Measurements from ENCODE around the gene GLI3. TPM values are rescaled to one million over a fixed set of nuclear protein-coding genes. Genes with fewer than 3 reads are reported as not detected.

The GLI3 gene
- total RNA-seq (2014; rRNA removed; shearing (Covaris generic); ENCODE audit: low replicate concordance): 0.07 TPM in 1 of 2 replicates, not detected in the other

DNA sequence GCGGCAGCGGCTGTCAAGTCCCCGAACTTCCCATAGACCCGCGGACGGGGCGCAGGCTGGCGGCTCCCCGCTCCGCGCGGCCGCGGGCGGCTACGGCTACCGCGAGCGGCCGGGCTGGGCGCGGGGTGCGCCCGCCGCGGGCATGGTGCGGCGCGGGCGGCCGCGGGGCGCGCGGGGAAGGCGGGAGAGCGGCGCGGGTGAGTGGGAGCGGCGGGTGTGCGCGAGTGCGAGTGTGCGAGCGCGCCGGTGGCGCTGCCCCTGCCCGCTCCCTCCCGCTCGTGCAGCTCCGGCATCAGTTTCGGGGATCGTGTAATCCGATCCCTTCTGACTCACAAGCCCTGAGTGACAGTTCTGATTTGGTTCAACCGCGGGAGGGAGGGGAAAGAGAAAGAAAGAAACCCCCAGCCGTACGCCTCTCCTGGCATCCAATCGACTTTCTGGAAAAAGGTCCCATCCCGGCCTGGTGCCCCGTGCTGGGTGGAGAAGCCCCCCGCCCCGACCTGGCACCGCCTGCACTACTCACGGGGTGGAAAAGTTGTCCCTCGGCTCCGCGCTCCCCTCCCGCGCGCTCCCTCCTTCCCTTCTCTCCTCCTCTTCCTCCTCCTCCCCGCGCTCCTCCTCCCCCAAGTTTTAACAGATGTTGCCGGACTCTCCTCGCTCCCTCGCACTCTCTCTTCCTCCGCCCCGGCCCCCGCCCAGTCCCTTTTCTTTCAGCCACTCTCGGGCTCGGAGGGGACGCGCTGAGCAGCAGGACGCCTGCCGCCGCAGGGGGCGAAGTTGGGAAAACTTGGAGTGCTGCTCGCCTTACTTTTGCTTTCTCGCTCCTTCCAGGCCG lies at the start of gene GLI3:
Gene GLI3, minus strand, starts transcription at position 234 of the 835 bp plus-strand sequence. CDS start 13,956 bp downstream, outside the sequence.
- H4K20me1 ChIP-seq (ENCODE audit: insufficient read depth, low read depth, low read length): no peaks in the 10 kb centered on the region
- peak; percentile 83 for DNase-seq
- H3K36me3 ChIP-seq (ENCODE audit: insufficient read depth, low read length): no peaks in the 10 kb centered on the region
- peak within 1 kb of the TSS; percentile 55 for H3K9ac ChIP-seq (ENCODE audit: low read length)
- no peaks in the 10 kb centered on the region for H3K27me3 ChIP-seq (ENCODE audit: low read length)
- no peaks in the 10 kb centered on the region for H3K9me3 ChIP-seq (ENCODE audit: low read length)
- H2AFZ ChIP-seq (ENCODE audit: low read length): peak within 1 kb of the TSS; percentile 54; the same call in 1 of the 2 replicates
- no peaks in the 10 kb centered on the region for H3K9me2 ChIP-seq (replicated peaks; ENCODE audit: insufficient read depth, low read length)
- no peaks in the 10 kb centered on the region for H3K4me1 ChIP-seq (ENCODE audit: low read length)
- H3K27ac ChIP-seq (ENCODE audit: low read length): no peak within 1 kb of the TSS
- peak within 1 kb of the TSS; percentile 63 for H3K4me3 ChIP-seq (ENCODE audit: low read length)
- peak within 1 kb of the TSS; percentile 64 for H3K4me2 ChIP-seq (ENCODE audit: low read depth, low read length, poor library complexity, severe bottlenecking)
- H3K79me2 ChIP-seq (ENCODE audit: low read length): no peaks in the 10 kb centered on the region

DNA sequence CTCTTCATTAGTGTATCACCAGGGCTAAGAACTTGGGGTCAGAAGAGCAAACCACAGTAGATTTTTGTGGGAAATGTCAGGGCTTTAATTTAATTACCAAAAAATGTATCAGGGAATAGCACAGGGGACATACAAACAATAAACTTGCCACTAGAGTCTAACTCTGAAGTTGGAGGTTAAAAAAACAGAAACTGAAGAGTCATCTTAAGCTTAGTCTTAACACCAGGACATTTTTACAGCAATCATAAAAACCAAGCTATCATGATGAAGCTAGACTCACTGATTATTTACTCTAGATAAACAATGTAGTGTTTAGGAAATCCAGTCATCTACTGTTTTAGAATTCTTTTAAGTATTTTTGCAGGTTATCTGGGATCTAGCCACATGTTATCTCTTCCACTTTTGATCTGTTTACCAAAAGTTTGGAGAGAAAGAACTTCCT lies 48.4 kb upstream of the GLI3 start:
- Histone ChIP-seq H3K9me3 (ENCODE audit: low read length) (no peaks in the 10 kb centered on the region), H2AFZ (ENCODE audit: low read length) (no peak overlapping the region), H3K9ac (ENCODE audit: low read length) (no peak overlapping the region), H3K36me3 (ENCODE audit: insufficient read depth, low read length) (no peaks in the 10 kb centered on the region), H3K27me3 (ENCODE audit: low read length) (no peaks in the 10 kb centered on the region), H3K4me3 (ENCODE audit: low read length) (no peak overlapping the region), H3K79me2 (ENCODE audit: low read length) (no peaks in the 10 kb centered on the region), H3K4me2 (ENCODE audit: low read depth, low read length, poor library complexity, severe bottlenecking) (no peak overlapping the region), H3K9me2 (replicated peaks; ENCODE audit: insufficient read depth, low read length) (no peaks in the 10 kb centered on the region), H3K27ac (ENCODE audit: low read length) (no peak overlapping the region), H3K4me1 (ENCODE audit: low read length) (no peaks in the 10 kb centered on the region), H4K20me1 (ENCODE audit: insufficient read depth, low read depth, low read length) (no peaks in the 10 kb centered on the region)
- DNase-seq: no peak

DNA sequence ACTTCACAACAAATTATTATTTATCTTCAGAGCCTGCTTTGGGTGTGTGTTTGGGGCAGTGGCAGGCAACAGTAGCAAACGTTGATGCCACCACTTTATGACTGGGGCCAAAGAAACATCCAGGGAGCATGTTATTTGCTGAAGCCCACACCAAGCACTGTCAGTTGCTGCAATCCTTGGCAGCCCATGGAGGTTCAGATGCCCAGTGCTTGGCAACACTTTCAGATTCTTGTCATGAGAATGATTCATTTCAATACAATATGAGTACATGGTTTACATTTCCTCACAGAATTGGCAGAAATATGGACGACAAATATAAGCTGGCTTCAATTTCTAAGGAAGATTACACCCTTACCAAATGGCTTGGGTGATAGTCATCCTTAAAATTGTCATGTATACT lies 46.5 kb upstream of the GLI3 start:
- no peak overlapping the region for H3K9ac ChIP-seq (ENCODE audit: low read length)
- H3K27me3 ChIP-seq (ENCODE audit: low read length): no peaks in the 10 kb centered on the region
- H3K4me3 ChIP-seq (ENCODE audit: low read length): no peak overlapping the region
- H3K27ac ChIP-seq (ENCODE audit: low read length): no peak overlapping the region
- DNase-seq: no peak
- no peaks in the 10 kb centered on the region for H3K4me1 ChIP-seq (ENCODE audit: low read length)
- no peaks in the 10 kb centered on the region for H3K9me2 ChIP-seq (replicated peaks; ENCODE audit: insufficient read depth, low read length)
- no peaks in the 10 kb centered on the region for H4K20me1 ChIP-seq (ENCODE audit: insufficient read depth, low read depth, low read length)
- H3K36me3 ChIP-seq (ENCODE audit: insufficient read depth, low read length): no peaks in the 10 kb centered on the region
- H3K4me2 ChIP-seq (ENCODE audit: low read depth, low read length, poor library complexity, severe bottlenecking): no peak overlapping the region
- no peaks in the 10 kb centered on the region for H3K9me3 ChIP-seq (ENCODE audit: low read length)
- no peaks in the 10 kb centered on the region for H3K79me2 ChIP-seq (ENCODE audit: low read length)
- H2AFZ ChIP-seq (ENCODE audit: low read length): no peak overlapping the region

DNA sequence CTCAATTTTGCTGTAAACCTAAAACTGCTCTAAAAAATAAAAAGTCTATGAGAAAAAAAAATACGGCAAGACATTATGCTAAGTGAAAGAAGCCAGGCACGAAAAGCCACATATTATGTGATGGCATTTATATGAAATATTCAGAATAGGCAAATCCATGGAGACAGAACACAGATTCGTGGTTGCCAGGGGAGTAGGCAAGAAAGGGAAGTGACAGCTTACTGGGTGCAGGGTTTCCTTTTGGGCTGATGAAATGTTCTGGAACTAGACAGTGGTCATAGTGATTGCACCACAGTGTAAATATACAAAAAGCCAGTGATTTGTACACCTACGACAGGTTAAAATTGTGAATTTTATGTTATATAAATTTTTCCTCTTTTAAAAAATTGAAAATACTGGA lies 41.3 kb upstream of the GLI3 start:
- Histone ChIP-seq H3K27ac (ENCODE audit: low read length) (no peak overlapping the region), H3K9ac (ENCODE audit: low read length) (no peak overlapping the region), H3K27me3 (ENCODE audit: low read length) (no peaks in the 10 kb centered on the region), H3K4me2 (ENCODE audit: low read depth, low read length, poor library complexity, severe bottlenecking) (no peak overlapping the region), H3K4me1 (ENCODE audit: low read length) (no peaks in the 10 kb centered on the region), H3K36me3 (ENCODE audit: insufficient read depth, low read length) (no peaks in the 10 kb centered on the region), H2AFZ (ENCODE audit: low read length) (no peak overlapping the region), H3K4me3 (ENCODE audit: low read length) (no peak overlapping the region), H3K9me3 (ENCODE audit: low read length) (no peaks in the 10 kb centered on the region), H4K20me1 (ENCODE audit: insufficient read depth, low read depth, low read length) (no peaks in the 10 kb centered on the region), H3K9me2 (replicated peaks; ENCODE audit: insufficient read depth, low read length) (no peaks in the 10 kb centered on the region), H3K79me2 (ENCODE audit: low read length) (no peaks in the 10 kb centered on the region)
- DNase-seq: no peak

DNA sequence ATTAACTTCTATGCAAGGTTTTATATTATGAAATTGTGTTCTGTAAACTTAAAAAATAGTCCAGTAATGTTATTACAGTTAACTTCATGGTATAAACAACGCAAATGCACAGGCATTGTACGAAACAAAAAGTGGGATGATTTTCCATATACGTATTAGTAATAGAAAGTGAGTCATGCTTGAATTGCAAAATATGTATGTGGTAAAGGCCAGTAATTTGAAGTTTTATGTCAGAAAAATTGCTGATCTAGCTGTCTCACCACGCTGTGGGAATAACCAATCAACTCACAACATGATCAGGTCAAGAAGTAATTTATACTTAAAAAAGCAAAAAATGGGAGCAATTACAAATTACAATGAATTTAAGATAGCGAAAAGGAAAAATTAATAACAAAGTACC lies 37.0 kb upstream of the GLI3 start:
- Histone ChIP-seq H3K9me3 (ENCODE audit: low read length) (no peaks in the 10 kb centered on the region), H3K36me3 (ENCODE audit: insufficient read depth, low read length) (no peaks in the 10 kb centered on the region), H3K27ac (ENCODE audit: low read length) (no peak overlapping the region), H3K4me1 (ENCODE audit: low read length) (peaks cover 1% of the 10 kb centered on the region; the same call in 1 of the 2 replicates), H4K20me1 (ENCODE audit: insufficient read depth, low read depth, low read length) (no peaks in the 10 kb centered on the region), H3K9me2 (replicated peaks; ENCODE audit: insufficient read depth, low read length) (no peaks in the 10 kb centered on the region), H3K27me3 (ENCODE audit: low read length) (no peaks in the 10 kb centered on the region), H3K4me2 (ENCODE audit: low read depth, low read length, poor library complexity, severe bottlenecking) (no peak overlapping the region), H3K79me2 (ENCODE audit: low read length) (no peaks in the 10 kb centered on the region), H2AFZ (ENCODE audit: low read length) (no peak overlapping the region), H3K4me3 (ENCODE audit: low read length) (no peak overlapping the region), H3K9ac (ENCODE audit: low read length) (no peak overlapping the region)
- no peak for DNase-seq

DNA sequence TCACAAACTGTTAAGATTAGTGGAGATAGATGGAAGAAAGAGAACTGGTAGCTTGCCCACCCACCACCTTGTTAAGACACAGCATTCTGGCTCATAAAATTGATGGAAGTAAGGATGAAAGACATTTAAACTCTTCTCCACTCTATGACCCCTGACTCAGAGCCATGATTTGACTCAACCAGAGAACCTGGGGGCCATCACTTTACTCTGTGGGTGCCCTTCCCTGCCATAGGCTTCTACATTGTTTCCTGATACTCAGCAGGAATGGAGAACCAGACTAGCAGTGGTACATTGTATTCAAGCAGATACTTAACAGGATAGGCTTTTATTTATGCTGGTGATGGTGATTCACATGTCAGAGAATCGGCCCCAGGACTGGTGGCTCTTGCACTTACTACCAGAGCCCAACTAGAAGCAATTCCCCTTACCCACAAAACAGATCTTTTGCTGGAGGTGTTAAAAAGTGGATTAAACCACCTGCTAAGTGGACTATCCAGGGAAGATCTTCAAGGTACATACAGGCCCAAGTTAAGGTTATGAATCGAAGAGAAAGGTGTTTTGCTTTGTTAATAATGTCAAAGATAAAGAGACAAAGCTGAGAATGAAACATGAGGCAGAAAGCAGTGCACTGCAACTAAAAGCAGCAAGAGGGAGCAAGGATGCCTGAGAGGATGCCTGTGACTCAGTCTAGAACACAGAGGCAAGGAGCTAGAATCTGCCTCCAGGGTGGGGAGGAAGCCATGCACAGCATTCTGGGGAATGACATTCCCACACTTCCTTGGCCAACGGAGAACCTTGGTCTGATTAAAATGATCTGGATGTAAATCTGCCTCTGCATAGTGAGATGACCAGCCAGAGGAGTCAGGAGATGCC lies 36.0 kb upstream of the GLI3 start:
- DNase-seq: no peak
- no peak overlapping the region for H3K9ac ChIP-seq (ENCODE audit: low read length)
- H3K79me2 ChIP-seq (ENCODE audit: low read length): no peaks in the 10 kb centered on the region
- H3K9me2 ChIP-seq (replicated peaks; ENCODE audit: insufficient read depth, low read length): no peaks in the 10 kb centered on the region
- no peaks in the 10 kb centered on the region for H3K9me3 ChIP-seq (ENCODE audit: low read length)
- H4K20me1 ChIP-seq (ENCODE audit: insufficient read depth, low read depth, low read length): no peaks in the 10 kb centered on the region
- H2AFZ ChIP-seq (ENCODE audit: low read length): no peak overlapping the region
- H3K27me3 ChIP-seq (ENCODE audit: low read length): no peaks in the 10 kb centered on the region
- no peaks in the 10 kb centered on the region for H3K36me3 ChIP-seq (ENCODE audit: insufficient read depth, low read length)
- no peak overlapping the region for H3K4me2 ChIP-seq (ENCODE audit: low read depth, low read length, poor library complexity, severe bottlenecking)
- H3K4me3 ChIP-seq (ENCODE audit: low read length): no peak overlapping the region
- H3K27ac ChIP-seq (ENCODE audit: low read length): no peak overlapping the region
- H3K4me1 ChIP-seq (ENCODE audit: low read length): peaks cover 3% of the 10 kb centered on the region; the same call in 1 of the 2 replicates

DNA sequence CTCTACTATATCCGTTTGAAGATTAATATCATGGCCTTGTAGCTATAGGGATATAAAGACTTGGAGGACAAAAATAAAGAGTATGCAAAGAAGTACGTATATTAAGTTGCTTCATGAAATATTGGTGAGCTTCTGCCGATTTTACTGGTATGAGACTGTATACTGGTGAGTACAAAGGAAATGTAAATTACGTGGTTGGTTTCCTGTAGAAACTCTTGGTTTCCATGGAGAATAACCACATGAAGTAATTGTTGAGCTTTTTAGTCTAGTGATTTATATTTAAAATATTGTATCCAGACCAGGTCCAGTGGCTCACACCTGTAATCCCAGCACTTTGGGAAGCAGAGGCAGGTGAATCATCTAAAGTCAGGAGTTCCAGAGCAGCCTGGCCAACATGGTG lies 32.2 kb upstream of the GLI3 start:
- Histone ChIP-seq H3K4me1 (ENCODE audit: low read length) (peaks cover 3% of the 10 kb centered on the region; the same call in 1 of the 2 replicates), H3K9me3 (ENCODE audit: low read length) (no peaks in the 10 kb centered on the region), H3K9ac (ENCODE audit: low read length) (no peak overlapping the region), H3K27ac (ENCODE audit: low read length) (no peak overlapping the region), H3K36me3 (ENCODE audit: insufficient read depth, low read length) (no peaks in the 10 kb centered on the region), H3K27me3 (ENCODE audit: low read length) (no peaks in the 10 kb centered on the region), H4K20me1 (ENCODE audit: insufficient read depth, low read depth, low read length) (no peaks in the 10 kb centered on the region), H3K4me3 (ENCODE audit: low read length) (no peak overlapping the region), H3K4me2 (ENCODE audit: low read depth, low read length, poor library complexity, severe bottlenecking) (no peak overlapping the region), H3K9me2 (replicated peaks; ENCODE audit: insufficient read depth, low read length) (no peaks in the 10 kb centered on the region), H3K79me2 (ENCODE audit: low read length) (no peaks in the 10 kb centered on the region), H2AFZ (ENCODE audit: low read length) (no peak overlapping the region)
- no peak for DNase-seq

DNA sequence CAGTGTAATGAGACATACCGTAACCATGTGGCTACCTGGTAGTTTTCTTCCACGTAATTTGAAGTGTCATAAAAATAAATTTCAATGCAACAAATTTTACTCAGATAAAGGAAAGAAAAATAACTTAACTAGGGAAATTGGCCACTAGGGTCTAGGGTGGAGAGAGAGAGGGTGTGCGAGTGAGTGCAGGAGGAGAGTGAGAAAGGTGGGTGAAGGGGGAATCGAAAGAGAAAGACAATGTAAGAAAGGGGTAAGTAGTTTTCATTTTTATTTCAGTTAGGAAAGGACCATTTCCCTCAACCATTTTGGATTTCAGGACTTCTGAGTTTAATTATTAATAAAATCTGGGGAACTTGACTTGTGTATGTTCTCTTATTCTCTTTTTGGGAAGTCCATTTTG lies 27.7 kb upstream of the GLI3 start:
- Histone ChIP-seq H3K27ac (ENCODE audit: low read length) (no peak overlapping the region), H3K79me2 (ENCODE audit: low read length) (no peaks in the 10 kb centered on the region), H3K9ac (ENCODE audit: low read length) (no peak overlapping the region), H3K4me1 (ENCODE audit: low read length) (peaks cover 3% of the 10 kb centered on the region; the same call in 1 of the 2 replicates), H4K20me1 (ENCODE audit: insufficient read depth, low read depth, low read length) (no peaks in the 10 kb centered on the region), H3K4me2 (ENCODE audit: low read depth, low read length, poor library complexity, severe bottlenecking) (no peak overlapping the region), H2AFZ (ENCODE audit: low read length) (no peak overlapping the region), H3K27me3 (ENCODE audit: low read length) (no peaks in the 10 kb centered on the region), H3K36me3 (ENCODE audit: insufficient read depth, low read length) (no peaks in the 10 kb centered on the region), H3K9me3 (ENCODE audit: low read length) (no peaks in the 10 kb centered on the region), H3K9me2 (replicated peaks; ENCODE audit: insufficient read depth, low read length) (no peaks in the 10 kb centered on the region), H3K4me3 (ENCODE audit: low read length) (no peak overlapping the region)
- DNase-seq: no peak
